Spinal cord (tissue), 10 donors: ENCODE results near the gene FBXL19. TPM values are rescaled to one million over a fixed set of nuclear protein-coding genes. Genes with fewer than 3 reads are reported as not detected.
A peak's percentile ranks its signal among the peaks of the same experiment; 100 is the strongest.

Source experiments
- DNase-seq, 6 donors: peaks; one replicate each; pipeline versions ENCODE4 v3.0.0 to v3.0.0-alpha.2; 2013 to 2015; ENCODE audit warnings: low spot score in 6 of 6, low read depth in 4 of 6
- H3K27ac ChIP-seq: one replicate; pipeline ENCODE4 v1.5.1; 2013; ENCODE audit warnings: low read depth, low read length, control low read depth
- H3K27me3 ChIP-seq: one replicate; pipeline ENCODE4 v1.6.1; 2013; ENCODE audit warnings: low read length; ENCODE audit not compliant: control insufficient read depth, insufficient read depth
- H3K36me3 ChIP-seq: one replicate; pipeline ENCODE4 v1.6.1; 2013; ENCODE audit warnings: low read length; ENCODE audit not compliant: control insufficient read depth, insufficient read depth
- H3K4me1 ChIP-seq: one replicate; pipeline ENCODE4 v1.6.1; 2013; ENCODE audit warnings: low read length; ENCODE audit not compliant: control insufficient read depth, insufficient read depth
- H3K4me3 ChIP-seq: one replicate; pipeline ENCODE4 v1.5.1; 2013; ENCODE audit warnings: low read depth, low read length, control low read depth
- H3K9me3 ChIP-seq: one replicate; pipeline ENCODE4 v1.6.1; 2013; ENCODE audit warnings: low read length; ENCODE audit not compliant: control insufficient read depth, insufficient read depth
- WGBS: methylation state at CpG from one replicate; pipeline ENCODE4 v1.1.5; 2013; ENCODE audit warnings: missing lambda C conversion rate; ENCODE audit not compliant: insufficient coverage; 5-methylcytosine and 5-hydroxymethylcytosine counted together
- polyA plus RNA-seq, 2 donors: library from polyadenylated mRNA; unstranded; fragments of 120-200 nt; gene quantifications; one replicate each; pipeline ENCODE4 v1.2.1, GENCODE V29; 2013; ENCODE audit not compliant: insufficient read length in 2 of 2
- total RNA-seq, 2 donors: library from RNA; depleted of rRNA in 1 of 2; stranded (reverse); fragments of 120-200 nt in 1 of 2; fragments of >200 nt in 1 of 2; gene quantifications; one replicate each; pipeline versions ENCODE4 v1.2.3 to v1.2.4, GENCODE V29; 2013 to 2014
- donor health status: healthy.

Gene FBXL19
- total and polyA plus RNA-seq, 4 donors = 15.8 to 90.1 (median 55.2) TPM

DNA sequence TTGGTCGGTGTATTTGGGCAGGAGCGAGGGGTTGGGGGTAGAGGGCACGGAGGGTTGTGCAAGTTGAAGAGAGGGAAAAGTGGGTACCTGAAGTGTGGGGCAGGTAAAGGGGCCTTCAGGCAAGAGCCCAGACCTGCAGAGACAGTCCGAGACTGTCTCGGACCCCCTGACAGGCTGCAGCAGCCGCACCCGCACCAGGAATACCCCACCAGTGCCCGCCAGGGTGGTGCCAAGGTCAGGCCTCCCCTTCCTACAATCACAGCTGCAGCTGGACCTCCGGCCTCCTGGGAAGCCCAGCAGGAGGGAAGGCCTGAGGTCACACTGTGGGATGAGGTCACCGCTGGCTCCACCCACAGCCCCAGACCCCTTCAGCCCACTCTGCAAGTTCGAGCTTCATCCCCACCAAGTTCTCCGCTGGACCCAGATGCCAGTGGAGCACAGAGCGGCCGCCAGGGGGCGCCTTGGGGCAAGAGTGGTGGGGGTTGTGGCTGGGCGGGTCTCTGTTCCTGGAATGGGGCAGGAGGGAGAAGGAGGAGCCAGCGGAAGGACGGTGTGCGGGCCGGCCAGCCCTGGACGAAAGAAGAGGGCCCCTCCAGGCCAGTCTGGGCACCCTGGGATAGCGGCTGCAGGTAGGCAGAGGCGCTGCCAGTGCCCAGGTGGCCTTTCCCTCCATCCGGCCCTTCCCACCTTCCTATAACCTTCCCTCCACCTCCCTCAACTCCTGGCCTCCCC lies 61.5 kb downstream of the FBXL19 start, which contains the start of gene HSD3B7:
HSD3B7 (plus strand) TSS at position 539 of the 732 bp plus-strand sequence. CDS start 452 bp downstream, outside the sequence.
- peaks cover 17% of the 10 kb centered on the region for H3K4me1 ChIP-seq
- peak in 5 of 6 donors; percentile 48 to 86 (median 60) for DNase-seq
- peak within 1 kb of the TSS; percentile 24 for H3K4me3 ChIP-seq
- no peaks in the 10 kb centered on the region for H3K27me3 ChIP-seq
- no peak within 1 kb of the TSS for H3K27ac ChIP-seq
- H3K36me3 ChIP-seq = peaks cover 95% of the 10 kb centered on the region
- 30% methylated on average over 23 of the region's 24 CpGs for WGBS
- H3K9me3 ChIP-seq = no peaks in the 10 kb centered on the region

DNA sequence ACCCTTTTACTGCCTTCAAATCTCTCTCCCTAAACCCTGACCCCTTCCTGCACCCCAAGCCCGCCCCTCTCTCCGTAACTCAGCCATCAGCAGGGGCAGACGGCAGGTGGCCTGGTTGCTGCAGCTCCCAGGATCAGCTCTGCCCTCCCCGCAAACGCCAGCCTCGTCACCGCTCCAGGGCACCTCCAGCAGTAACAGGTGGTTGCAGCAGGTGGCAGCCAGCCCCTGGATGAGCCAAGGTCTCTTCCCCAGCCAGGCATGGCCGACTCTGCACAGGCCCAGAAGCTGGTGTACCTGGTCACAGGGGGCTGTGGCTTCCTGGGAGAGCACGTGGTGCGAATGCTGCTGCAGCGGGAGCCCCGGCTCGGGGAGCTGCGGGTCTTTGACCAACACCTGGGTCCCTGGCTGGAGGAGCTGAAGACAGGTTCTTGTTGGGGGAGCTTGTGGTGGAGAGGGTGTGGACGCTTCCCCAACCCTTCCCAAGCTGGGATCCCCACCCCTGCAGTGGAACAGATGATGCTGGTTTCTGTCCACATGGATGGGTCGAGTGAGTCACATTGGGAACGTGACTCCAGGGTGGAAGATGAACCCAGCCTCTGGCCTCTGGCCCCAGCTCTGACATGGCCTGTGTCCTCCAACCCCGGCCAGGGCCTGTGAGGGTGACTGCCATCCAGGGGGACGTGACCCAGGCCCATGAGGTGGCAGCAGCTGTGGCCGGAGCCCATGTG lies 62.2 kb downstream of the FBXL19 start:
- peaks cover 95% of the 10 kb centered on the region for H3K36me3 ChIP-seq
- 68% methylated on average over 16 of the region's 20 CpGs for WGBS
- DNase-seq = peak in 1 of 6 donors; percentile 16
- H3K27ac ChIP-seq = no peak overlapping the region
- no peaks in the 10 kb centered on the region for H3K9me3 ChIP-seq
- H3K4me1 ChIP-seq = peaks cover 17% of the 10 kb centered on the region
- H3K4me3 ChIP-seq = peak overlapping the region; percentile 24
- no peaks in the 10 kb centered on the region for H3K27me3 ChIP-seq

DNA sequence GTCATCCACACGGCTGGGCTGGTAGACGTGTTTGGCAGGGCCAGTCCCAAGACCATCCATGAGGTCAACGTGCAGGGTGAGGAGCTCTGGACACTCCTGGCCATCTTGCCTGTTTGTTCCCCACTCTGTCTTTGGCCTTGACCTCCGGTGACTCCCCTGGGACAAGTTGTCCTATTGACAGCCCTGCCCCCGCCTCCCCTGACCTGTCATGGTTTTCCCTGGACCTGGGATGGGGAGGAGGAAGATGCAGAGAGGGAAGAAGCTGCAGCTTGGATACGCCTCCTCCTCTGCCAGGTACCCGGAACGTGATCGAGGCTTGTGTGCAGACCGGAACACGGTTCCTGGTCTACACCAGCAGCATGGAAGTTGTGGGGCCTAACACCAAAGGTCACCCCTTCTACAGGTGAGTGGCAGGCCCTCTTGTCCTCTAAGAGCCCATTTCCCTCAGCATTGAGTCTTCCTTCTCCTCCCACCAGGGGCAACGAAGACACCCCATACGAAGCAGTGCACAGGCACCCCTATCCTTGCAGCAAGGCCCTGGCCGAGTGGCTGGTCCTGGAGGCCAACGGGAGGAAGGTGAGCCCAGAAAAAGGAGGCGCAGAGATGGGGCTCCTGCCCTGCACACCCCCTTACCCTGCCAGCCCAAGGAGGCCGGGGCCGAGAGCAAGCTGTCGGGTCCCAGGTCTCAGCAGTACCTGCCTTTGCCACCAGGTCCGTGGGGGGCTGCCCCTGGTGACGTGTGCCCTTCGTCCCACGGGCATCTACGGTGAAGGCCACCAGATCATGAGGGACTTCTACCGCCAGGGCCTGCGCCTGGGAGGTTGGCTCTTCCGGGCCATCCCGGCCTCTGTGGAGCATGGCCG lies 63.0 kb downstream of the FBXL19 start:
- Histone ChIP-seq H3K36me3 (peaks cover 95% of the 10 kb centered on the region), H3K27ac (no peak overlapping the region), H3K9me3 (no peaks in the 10 kb centered on the region), H3K4me3 (no peak overlapping the region), H3K27me3 (no peaks in the 10 kb centered on the region), H3K4me1 (peaks cover 17% of the 10 kb centered on the region)
- DNase-seq = no peak
- WGBS = 91% methylated on average over 28 of the region's 29 CpGs

DNA sequence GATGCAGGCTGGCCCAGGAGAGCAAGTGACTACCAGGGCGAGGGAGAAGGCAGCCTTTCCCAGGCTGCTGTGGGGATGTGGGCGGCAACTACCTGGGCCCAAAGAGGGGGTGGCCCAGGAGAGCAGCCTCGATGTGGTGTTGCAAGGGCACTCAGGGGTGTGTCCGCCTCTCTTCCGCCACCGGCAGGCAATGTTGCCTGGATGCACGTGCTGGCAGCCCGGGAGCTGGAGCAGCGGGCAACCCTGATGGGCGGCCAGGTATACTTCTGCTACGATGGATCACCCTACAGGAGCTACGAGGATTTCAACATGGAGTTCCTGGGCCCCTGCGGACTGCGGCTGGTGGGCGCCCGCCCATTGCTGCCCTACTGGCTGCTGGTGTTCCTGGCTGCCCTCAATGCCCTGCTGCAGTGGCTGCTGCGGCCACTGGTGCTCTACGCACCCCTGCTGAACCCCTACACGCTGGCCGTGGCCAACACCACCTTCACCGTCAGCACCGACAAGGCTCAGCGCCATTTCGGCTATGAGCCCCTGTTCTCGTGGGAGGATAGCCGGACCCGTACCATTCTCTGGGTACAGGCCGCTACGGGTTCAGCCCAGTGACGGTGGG lies 64.3 kb downstream of the FBXL19 start:
- Histone ChIP-seq H3K9me3 (no peaks in the 10 kb centered on the region), H3K27me3 (no peaks in the 10 kb centered on the region), H3K4me1 (peaks cover 17% of the 10 kb centered on the region), H3K4me3 (no peak overlapping the region), H3K27ac (no peak overlapping the region), H3K36me3 (peaks cover 95% of the 10 kb centered on the region)
- no peak for DNase-seq
- WGBS = 91% methylated on average over 30 of the region's 30 CpGs

DNA sequence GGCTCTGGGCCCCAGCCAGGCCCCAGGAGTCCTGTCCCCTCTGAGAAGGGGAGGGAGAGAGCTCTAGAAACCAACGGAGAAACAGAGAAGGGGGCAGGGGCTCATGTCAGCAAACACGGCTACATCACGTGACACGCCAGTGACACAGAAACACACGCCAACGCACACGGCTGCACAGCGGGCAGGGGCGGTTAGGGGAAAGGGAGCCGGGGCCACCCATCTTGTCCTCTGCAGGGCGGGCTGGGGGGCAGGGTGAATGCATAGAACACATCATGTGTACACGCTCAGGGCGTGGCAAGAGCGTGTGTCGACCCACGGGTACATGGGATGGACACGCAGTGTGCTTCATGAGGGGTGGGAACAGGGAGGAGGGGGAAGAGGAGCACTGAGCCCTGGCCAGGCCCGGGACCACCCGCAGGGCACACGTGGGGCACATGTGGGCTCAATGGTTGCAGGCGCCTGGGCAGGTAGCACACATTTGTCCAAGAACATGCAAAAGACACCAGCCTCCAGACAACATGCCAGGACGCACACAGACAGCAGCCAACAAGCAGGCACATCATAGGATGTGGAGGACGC lies 66.2 kb downstream of the FBXL19 start:
- Histone ChIP-seq H3K27ac (no peak overlapping the region), H3K27me3 (no peaks in the 10 kb centered on the region), H3K36me3 (peaks cover 94% of the 10 kb centered on the region), H3K4me1 (peaks cover 11% of the 10 kb centered on the region), H3K9me3 (no peaks in the 10 kb centered on the region), H3K4me3 (no peak overlapping the region)
- DNase-seq = no peak
- 90% methylated on average over 20 of the region's 23 CpGs for WGBS

DNA sequence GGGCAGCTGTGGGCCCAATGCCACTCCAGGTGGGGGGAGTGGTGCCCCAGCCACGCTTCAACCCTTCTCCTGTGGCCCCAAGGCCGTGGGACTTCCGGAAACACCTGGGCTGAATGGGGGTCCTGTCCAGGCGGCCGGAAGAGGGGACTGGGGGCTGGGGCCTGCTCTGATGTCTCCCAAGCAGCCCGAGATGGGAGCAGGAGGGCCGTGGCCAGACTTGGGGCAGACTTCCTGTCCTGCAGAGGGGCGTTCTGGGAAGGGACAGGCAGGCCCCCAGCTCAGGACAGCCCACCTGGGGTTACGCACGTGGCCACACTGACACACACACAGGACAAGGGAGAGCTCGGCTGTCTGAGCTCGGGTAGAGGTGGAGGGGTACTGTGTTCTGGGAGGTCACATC lies 66.7 kb downstream of the FBXL19 start:
- Histone ChIP-seq H3K36me3 (peaks cover 92% of the 10 kb centered on the region), H3K4me1 (peaks cover 6% of the 10 kb centered on the region), H3K4me3 (no peak overlapping the region), H3K27me3 (no peaks in the 10 kb centered on the region), H3K27ac (no peak overlapping the region), H3K9me3 (no peaks in the 10 kb centered on the region)
- no peak for DNase-seq
- WGBS = 86% methylated on average over 8 of the region's 12 CpGs

DNA sequence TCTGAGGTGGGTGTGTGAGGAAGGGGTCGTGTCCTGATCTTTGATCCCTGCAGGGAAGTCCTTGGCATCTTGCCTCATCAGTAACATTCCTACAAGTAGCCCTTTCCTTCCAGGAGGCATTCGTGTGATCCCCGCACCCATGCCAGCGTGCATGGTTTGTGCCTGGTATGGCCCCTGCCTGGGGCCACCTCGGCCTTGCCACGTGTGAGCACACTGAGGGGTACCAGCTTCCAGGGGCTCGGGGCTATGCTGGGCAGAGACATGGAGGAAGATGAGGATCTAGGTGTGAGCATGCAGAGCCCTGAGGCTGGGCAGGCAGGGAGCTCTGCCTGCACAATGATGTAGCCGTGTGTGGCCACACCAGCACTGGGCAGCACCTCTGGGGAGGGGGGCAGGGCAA lies 67.7 kb downstream of the FBXL19 start:
- Histone ChIP-seq H3K9me3 (no peaks in the 10 kb centered on the region), H3K27me3 (no peaks in the 10 kb centered on the region), H3K4me3 (no peak overlapping the region), H3K4me1 (no peaks in the 10 kb centered on the region), H3K36me3 (peaks cover 82% of the 10 kb centered on the region), H3K27ac (no peak overlapping the region)
- 69% methylated on average over 7 of the region's 8 CpGs for WGBS
- no peak for DNase-seq

DNA sequence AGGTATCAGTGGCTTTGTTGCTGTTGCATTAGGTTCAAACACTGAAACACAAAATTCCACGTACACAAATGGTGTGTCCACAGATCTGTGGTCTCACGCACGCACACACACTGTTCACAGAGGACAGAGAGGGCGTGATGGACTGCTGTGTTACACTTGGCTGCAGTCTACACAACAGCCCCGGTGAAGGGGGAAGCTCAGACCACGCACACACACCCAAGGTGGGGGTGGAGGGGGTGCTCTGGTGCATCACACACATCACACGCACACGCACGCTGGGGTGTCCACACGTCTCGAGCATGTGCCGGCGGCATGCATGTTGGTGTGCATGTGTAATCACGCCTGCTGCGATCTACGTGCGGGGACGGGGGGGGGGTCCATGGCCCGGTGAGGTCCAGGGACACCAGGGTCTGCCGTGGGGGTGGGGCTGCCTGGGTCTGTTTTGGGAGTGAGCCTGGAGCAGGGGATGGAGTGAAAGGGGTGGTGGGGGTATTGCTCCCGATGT lies 69.0 kb downstream of the FBXL19 start:
- 95% methylated on average over 10 of the region's 21 CpGs for WGBS
- DNase-seq = no peak
- Histone ChIP-seq H3K27ac (no peak overlapping the region), H3K4me3 (no peak overlapping the region), H3K4me1 (peaks cover 8% of the 10 kb centered on the region), H3K36me3 (peaks cover 82% of the 10 kb centered on the region), H3K9me3 (no peaks in the 10 kb centered on the region), H3K27me3 (no peaks in the 10 kb centered on the region)
